Measurements from ENCODE around the gene COPRS.

COPRS gene

DNA sequence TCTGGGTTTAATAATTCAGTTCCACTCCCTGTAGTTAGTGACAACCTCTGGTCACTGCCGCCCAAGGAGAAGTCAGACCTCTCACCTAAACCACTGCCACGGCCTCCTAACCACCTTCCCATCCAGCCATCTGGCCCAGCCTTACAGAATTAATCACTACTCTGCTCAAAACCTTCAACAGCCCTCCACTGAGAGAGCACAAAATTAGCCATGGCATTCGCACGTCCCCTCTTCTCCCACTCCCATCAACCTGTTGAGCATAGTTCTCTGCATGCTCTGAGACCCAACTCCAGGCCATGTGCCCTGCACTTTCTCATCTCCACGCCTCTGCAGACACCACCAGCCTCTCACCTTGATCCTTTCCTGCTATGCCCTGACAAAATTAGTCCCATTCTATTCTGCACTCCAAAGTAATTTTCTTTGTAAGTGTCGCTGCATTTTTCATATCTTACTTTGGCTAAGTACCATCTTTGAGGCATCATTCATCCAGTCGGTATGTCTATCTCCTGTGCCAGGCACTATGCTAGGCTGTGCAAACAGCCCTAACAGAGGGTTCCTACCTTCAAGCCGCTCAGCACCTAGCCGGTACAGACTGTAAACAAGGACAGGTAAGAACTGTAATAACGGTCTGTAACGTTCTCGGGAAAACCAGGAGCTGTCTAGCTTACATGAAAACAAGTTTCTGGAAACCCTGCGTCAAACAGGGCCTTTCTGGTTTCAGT, 963 bp downstream of the COPRS start:
- Histone ChIP-seq H3K4me3 (ENCODE audit: low read length in 2 of 2) (peak overlapping the region; percentile 83 to 84), H3K27ac (replicated peaks; ENCODE audit: low read length) (no peak overlapping the region), H2BK12ac (ENCODE audit: low read length) (no peak overlapping the region), H3K9ac (ENCODE audit: low read depth, low read length, poor library complexity) (peak overlapping the region; percentile 14), H3K36me3 (replicated peaks in 1 of 2; ENCODE audit: control insufficient read depth in 2 of 2, insufficient read depth in 2 of 2, low read length in 2 of 2) (peaks cover 4 to 47% of the 10 kb centered on the region in 2 donors), H2BK5ac (ENCODE audit: low read length) (no peak overlapping the region), H4K8ac (ENCODE audit: low read depth, low read length) (no peak overlapping the region), H2BK15ac (ENCODE audit: low read length) (no peak overlapping the region), H3K27me3 (ENCODE audit: control insufficient read depth in 3 of 3, insufficient read depth in 3 of 3, low read depth in 1 of 3, low read length in 3 of 3) (no peaks in the 10 kb centered on the region), H3K4me1 (ENCODE audit: control insufficient read depth in 2 of 2, insufficient read depth in 1 of 2, low read depth in 1 of 2, low read length in 2 of 2) (peaks cover 10% of the 10 kb centered on the region in 2 donors), H3K23ac (ENCODE audit: low read depth, low read length, poor library complexity) (no peak overlapping the region), H3K14ac (ENCODE audit: low read length) (no peak overlapping the region), H3K4ac (ENCODE audit: low read length) (no peak overlapping the region), H3K9me3 (replicated peaks in 1 of 2; ENCODE audit: control insufficient read depth in 2 of 2, insufficient read depth in 1 of 2, low read depth in 1 of 2, low read length in 2 of 2) (no peaks in the 10 kb centered on the region), H2AFZ (ENCODE audit: low read length) (peak overlapping the region; percentile 88), H3K18ac (ENCODE audit: low read length) (no peak overlapping the region), H2AK5ac (ENCODE audit: low read depth, low read length) (no peak overlapping the region), H3K4me2 (ENCODE audit: insufficient read depth, low read length, poor library complexity, severe bottlenecking) (peak overlapping the region; percentile 97), H3K79me1 (ENCODE audit: low read depth, low read length) (peaks cover 4% of the 10 kb centered on the region), H4K91ac (ENCODE audit: low read depth, low read length, poor library complexity) (no peak overlapping the region), H2BK120ac (ENCODE audit: low read depth, low read length) (no peak overlapping the region)
- DNase-seq (ENCODE audit: low spot score) = no peak
- WGBS, 2 donors (ENCODE audit: extremely low coverage in 2 of 2, insufficient read length in 2 of 2, insufficient replicate concordance in 1 of 2) = no CpG with 5 or more reads among the region's 13 CpGs

DNA sequence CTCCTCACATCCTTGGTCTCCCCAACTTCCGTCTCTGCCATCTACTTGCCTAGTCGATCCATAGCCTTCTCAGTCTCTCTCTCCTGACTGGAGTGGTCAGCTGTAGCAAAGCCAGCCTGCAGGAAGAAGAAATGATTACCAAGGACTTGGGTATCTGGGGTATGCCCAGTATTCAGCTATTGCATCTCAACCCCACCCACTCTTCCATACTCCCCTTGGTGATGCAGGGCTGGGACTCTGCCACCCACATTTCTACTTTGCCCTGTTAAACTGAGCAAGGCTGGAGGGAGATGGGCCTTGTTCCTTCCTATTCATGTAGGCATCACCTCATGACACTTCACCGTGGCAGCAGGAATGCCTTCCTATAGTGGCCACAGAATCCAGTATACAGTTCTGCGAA, 2.3 kb downstream of the COPRS start:
- no peak for DNase-seq (ENCODE audit: low spot score)
- no peak overlapping the region for H2AK5ac ChIP-seq (ENCODE audit: low read depth, low read length)
- H2BK15ac ChIP-seq (ENCODE audit: low read length) = no peak overlapping the region
- no peak overlapping the region for H3K4me2 ChIP-seq (ENCODE audit: insufficient read depth, low read length, poor library complexity, severe bottlenecking)
- WGBS, 2 donors (ENCODE audit: extremely low coverage in 2 of 2, insufficient read length in 2 of 2, insufficient replicate concordance in 1 of 2) = no CpG with 5 or more reads among the region's 4 CpGs
- no peak overlapping the region for H3K23ac ChIP-seq (ENCODE audit: low read depth, low read length, poor library complexity)
- peaks cover 8 to 49% of the 10 kb centered on the region in 2 donors for H3K36me3 ChIP-seq (replicated peaks in 1 of 2; ENCODE audit: control insufficient read depth in 2 of 2, insufficient read depth in 2 of 2, low read length in 2 of 2)
- no peak overlapping the region for H3K27ac ChIP-seq (replicated peaks; ENCODE audit: low read length)
- H4K8ac ChIP-seq (ENCODE audit: low read depth, low read length) = no peak overlapping the region
- no peak overlapping the region for H2AFZ ChIP-seq (ENCODE audit: low read length)
- no peak overlapping the region for H2BK120ac ChIP-seq (ENCODE audit: low read depth, low read length)
- no peak overlapping the region for H2BK5ac ChIP-seq (ENCODE audit: low read length)
- H3K9me3 ChIP-seq (replicated peaks in 1 of 2; ENCODE audit: control insufficient read depth in 2 of 2, insufficient read depth in 1 of 2, low read depth in 1 of 2, low read length in 2 of 2) = no peaks in the 10 kb centered on the region
- H3K4me1 ChIP-seq (ENCODE audit: control insufficient read depth in 2 of 2, insufficient read depth in 1 of 2, low read depth in 1 of 2, low read length in 2 of 2) = peaks cover 10% of the 10 kb centered on the region in 2 donors
- no peak overlapping the region for H4K91ac ChIP-seq (ENCODE audit: low read depth, low read length, poor library complexity)
- H3K79me1 ChIP-seq (ENCODE audit: low read depth, low read length) = peaks cover 4% of the 10 kb centered on the region
- H3K18ac ChIP-seq (ENCODE audit: low read length) = no peak overlapping the region
- H3K9ac ChIP-seq (ENCODE audit: low read depth, low read length, poor library complexity) = no peak overlapping the region
- no peaks in the 10 kb centered on the region for H3K27me3 ChIP-seq (ENCODE audit: control insufficient read depth in 3 of 3, insufficient read depth in 3 of 3, low read depth in 1 of 3, low read length in 3 of 3)
- no peak overlapping the region for H3K4me3 ChIP-seq (ENCODE audit: low read length in 2 of 2)
- no peak overlapping the region for H3K14ac ChIP-seq (ENCODE audit: low read length)
- H3K4ac ChIP-seq (ENCODE audit: low read length) = no peak overlapping the region
- no peak overlapping the region for H2BK12ac ChIP-seq (ENCODE audit: low read length)

GRCh38 chr17:31854672-31855071, 4.4 kb downstream of the COPRS start:
- Histone ChIP-seq H3K36me3 (replicated peaks in 1 of 2; ENCODE audit: control insufficient read depth in 2 of 2, insufficient read depth in 2 of 2, low read length in 2 of 2) (peaks cover 9 to 42% of the 10 kb centered on the region in 2 donors), H3K4me1 (ENCODE audit: control insufficient read depth in 2 of 2, insufficient read depth in 1 of 2, low read depth in 1 of 2, low read length in 2 of 2) (peaks cover 9 to 10% of the 10 kb centered on the region in 2 donors), H2BK15ac (ENCODE audit: low read length) (no peak overlapping the region), H4K8ac (ENCODE audit: low read depth, low read length) (no peak overlapping the region), H3K9ac (ENCODE audit: low read depth, low read length, poor library complexity) (no peak overlapping the region), H3K9me3 (replicated peaks in 1 of 2; ENCODE audit: control insufficient read depth in 2 of 2, insufficient read depth in 1 of 2, low read depth in 1 of 2, low read length in 2 of 2) (no peaks in the 10 kb centered on the region), H3K27me3 (ENCODE audit: control insufficient read depth in 3 of 3, insufficient read depth in 3 of 3, low read depth in 1 of 3, low read length in 3 of 3) (no peaks in the 10 kb centered on the region), H3K79me1 (ENCODE audit: low read depth, low read length) (peaks cover 4% of the 10 kb centered on the region), H3K4ac (ENCODE audit: low read length) (no peak overlapping the region), H3K4me2 (ENCODE audit: insufficient read depth, low read length, poor library complexity, severe bottlenecking) (no peak overlapping the region), H3K23ac (ENCODE audit: low read depth, low read length, poor library complexity) (no peak overlapping the region), H2BK120ac (ENCODE audit: low read depth, low read length) (no peak overlapping the region), H2BK5ac (ENCODE audit: low read length) (no peak overlapping the region), H2AK5ac (ENCODE audit: low read depth, low read length) (no peak overlapping the region), H2BK12ac (ENCODE audit: low read length) (no peak overlapping the region), H3K27ac (replicated peaks; ENCODE audit: low read length) (no peak overlapping the region), H3K4me3 (ENCODE audit: low read length in 2 of 2) (no peak overlapping the region), H2AFZ (ENCODE audit: low read length) (no peak overlapping the region), H3K14ac (ENCODE audit: low read length) (no peak overlapping the region), H4K91ac (ENCODE audit: low read depth, low read length, poor library complexity) (no peak overlapping the region), H3K18ac (ENCODE audit: low read length) (no peak overlapping the region)
- no CpG with 5 or more reads among the region's 2 CpGs for WGBS, 2 donors (ENCODE audit: extremely low coverage in 2 of 2, insufficient read length in 2 of 2, insufficient replicate concordance in 1 of 2)
- DNase-seq (ENCODE audit: low spot score) = no peak

- H3K27me3 ChIP-seq (ENCODE audit: control insufficient read depth in 3 of 3, insufficient read depth in 3 of 3, low read depth in 1 of 3, low read length in 3 of 3) = no peaks in the 10 kb centered on the region
- H2BK15ac ChIP-seq (ENCODE audit: low read length) = no peak overlapping the region
- no peak overlapping the region for H3K14ac ChIP-seq (ENCODE audit: low read length)
- peaks cover 5 to 10% of the 10 kb centered on the region in 2 donors for H3K4me1 ChIP-seq (ENCODE audit: control insufficient read depth in 2 of 2, insufficient read depth in 1 of 2, low read depth in 1 of 2, low read length in 2 of 2)
- no peak overlapping the region for H3K23ac ChIP-seq (ENCODE audit: low read depth, low read length, poor library complexity)
- H3K9me3 ChIP-seq (replicated peaks in 1 of 2; ENCODE audit: control insufficient read depth in 2 of 2, insufficient read depth in 1 of 2, low read depth in 1 of 2, low read length in 2 of 2) = no peaks in the 10 kb centered on the region
- H3K27ac ChIP-seq (replicated peaks; ENCODE audit: low read length) = no peak overlapping the region
- no CpG with 5 or more reads among the region's 7 CpGs for WGBS, 2 donors (ENCODE audit: extremely low coverage in 2 of 2, insufficient read length in 2 of 2, insufficient replicate concordance in 1 of 2)
- no peak overlapping the region for H3K4ac ChIP-seq (ENCODE audit: low read length)
- H2BK12ac ChIP-seq (ENCODE audit: low read length) = no peak overlapping the region
- no peak overlapping the region for H2BK5ac ChIP-seq (ENCODE audit: low read length)
- no peak overlapping the region for H3K18ac ChIP-seq (ENCODE audit: low read length)
- H3K9ac ChIP-seq (ENCODE audit: low read depth, low read length, poor library complexity) = no peak overlapping the region
- peaks cover 4% of the 10 kb centered on the region for H3K79me1 ChIP-seq (ENCODE audit: low read depth, low read length)
- H4K91ac ChIP-seq (ENCODE audit: low read depth, low read length, poor library complexity) = no peak overlapping the region
- H3K4me2 ChIP-seq (ENCODE audit: insufficient read depth, low read length, poor library complexity, severe bottlenecking) = no peak overlapping the region
- H2AK5ac ChIP-seq (ENCODE audit: low read depth, low read length) = no peak overlapping the region
- no peak overlapping the region for H2AFZ ChIP-seq (ENCODE audit: low read length)
- H4K8ac ChIP-seq (ENCODE audit: low read depth, low read length) = no peak overlapping the region
- H3K4me3 ChIP-seq (ENCODE audit: low read length in 2 of 2) = no peak overlapping the region
- no peak overlapping the region for H2BK120ac ChIP-seq (ENCODE audit: low read depth, low read length)
- peaks cover 9 to 42% of the 10 kb centered on the region in 2 donors for H3K36me3 ChIP-seq (replicated peaks in 1 of 2; ENCODE audit: control insufficient read depth in 2 of 2, insufficient read depth in 2 of 2, low read length in 2 of 2)
- DNase-seq (ENCODE audit: low spot score) = no peak
Measured at GRCh38 chr17:31853911-31854470, 5.1 kb downstream of the COPRS start.

Measured in neuronal stem cell (in vitro differentiated cells).